GM18511 (cell line): Measurements from ENCODE around the gene RPL3.

Experiments
- ATAC-seq: cut with Tn5 transposase; IDR thresholded peaks from one replicate; pipeline ENCODE4 v1.9.1; 2021; ENCODE audit warnings: mild to moderate bottlenecking, moderate library complexity; ENCODE audit not compliant: unreplicated experiment

RPL3 gene

DNA sequence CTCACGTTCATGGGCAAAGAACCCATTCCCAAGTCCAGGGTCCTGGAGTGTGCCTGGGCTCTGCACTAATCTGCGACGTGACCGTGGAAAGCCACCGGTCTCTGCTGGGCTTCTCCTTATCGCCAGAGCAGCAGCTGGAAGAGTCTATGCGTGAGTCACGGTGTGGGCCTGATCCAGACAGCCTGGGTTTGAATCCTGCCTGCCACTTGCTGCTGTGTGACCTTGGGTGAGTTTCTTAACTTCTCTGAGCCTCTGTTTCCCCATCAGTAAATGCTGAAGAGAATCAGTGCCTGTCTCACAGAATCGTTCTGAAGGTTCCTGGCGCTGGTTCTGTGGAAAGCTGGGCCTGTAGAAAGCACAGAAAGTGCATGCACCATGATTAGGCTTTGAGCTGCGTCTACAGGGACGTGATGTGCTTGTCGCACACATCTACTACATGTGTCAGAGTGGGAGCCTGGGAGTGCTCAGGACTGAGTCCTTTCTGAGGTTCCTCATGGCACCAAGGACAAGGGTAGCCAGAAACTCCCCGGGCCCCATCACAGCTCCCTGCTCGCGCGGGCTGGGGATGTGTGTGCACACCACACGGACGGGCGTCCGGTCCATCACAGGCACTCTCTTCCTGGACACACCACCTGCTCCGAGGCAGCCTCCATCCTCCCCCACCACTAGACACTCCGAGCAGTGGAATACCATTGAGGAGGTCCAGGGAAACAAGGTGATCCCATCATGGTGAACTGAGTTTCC, 54.1 kb downstream of the RPL3 start:
- ATAC-seq = no peak

DNA sequence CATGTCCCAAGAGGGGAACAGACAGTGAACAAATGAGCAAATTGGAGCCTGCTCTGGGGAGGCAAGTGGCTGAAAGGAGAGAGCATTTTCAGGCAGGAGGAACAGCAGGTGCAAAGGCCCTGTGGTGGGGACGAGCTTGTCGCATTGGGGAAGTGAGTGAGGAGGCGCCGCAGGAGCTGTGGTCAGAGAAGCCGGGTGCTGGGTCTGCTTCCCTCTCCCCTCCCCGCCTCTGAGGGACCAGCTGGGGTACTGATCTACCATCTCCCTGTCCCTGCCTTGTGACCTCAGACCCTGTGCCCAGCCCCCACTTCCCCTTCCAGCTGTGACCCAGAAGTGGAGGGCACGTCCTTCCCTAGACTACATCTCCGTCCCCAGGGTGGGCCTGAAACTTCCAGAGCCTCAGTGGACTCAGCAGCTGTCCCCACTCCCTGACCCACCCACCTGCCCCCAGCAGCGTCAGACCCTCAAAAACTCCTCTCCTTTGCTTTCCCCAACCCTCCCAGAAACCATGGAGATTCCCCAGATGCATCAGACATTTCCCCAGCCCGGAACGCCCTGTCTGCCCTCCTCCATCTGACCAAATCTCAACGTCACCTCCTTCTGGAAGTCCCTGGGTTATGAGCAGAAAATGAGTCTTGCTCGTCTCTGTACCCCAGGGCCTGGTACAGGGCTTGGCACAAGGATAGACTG, 54.9 kb downstream of the RPL3 start:
- ATAC-seq = no peak

DNA sequence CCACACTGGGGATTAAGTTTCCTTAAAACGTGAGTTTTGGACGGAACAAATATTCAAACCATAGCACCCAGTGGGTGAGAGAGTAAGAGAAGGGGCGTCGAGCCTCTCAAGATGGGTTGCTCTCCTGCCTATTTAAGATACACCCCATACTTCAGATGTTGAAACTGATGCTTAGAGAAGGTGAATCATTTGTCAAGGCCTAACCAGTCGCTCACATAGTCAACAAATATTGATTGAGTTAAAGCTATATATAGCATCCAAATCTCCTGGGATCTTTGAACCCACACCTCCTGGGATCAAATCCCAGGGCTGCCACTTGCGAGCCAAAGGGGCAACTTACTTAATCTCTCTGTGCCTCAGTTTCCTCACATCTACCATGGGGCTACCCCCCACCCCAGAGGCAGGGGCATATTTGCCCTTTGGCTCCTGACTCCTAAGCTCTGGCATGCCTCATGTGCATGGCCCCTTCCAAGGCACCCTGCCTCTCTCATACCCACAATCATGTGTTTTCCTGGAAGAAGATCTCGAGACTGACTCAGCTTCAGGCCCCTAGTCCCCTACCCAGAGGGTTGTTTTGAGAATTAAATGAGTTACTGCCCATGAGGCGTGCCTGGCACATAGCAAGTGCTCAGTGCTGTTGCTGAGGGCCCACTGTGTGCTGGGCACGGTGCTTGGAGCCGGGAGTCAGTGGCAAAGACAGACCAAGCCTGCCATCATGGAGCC, 55.6 kb downstream of the RPL3 start:
- no peak for ATAC-seq
